ENCODE results near the gene CNTF.

Gene CNTF

DNA sequence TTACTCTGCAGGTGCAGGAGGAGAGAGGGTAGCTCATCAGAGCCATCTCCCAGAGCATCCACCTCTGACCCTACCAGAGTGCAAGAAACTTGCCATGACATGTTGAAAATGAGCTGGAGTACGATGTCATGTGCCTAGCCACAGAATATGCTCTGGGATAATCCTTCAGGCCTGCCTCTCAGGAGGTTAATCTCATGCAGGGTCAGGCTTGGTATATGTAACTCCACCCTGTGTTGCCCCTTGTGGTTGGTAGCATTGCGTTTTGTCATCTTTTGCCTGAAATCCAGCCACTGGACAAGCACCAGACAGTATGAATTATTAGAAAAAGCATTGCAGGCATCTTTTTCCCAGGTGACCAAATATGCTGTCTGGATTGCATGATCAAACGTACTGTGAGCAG is 36.2 kb downstream of the CNTF start:
- no peak overlapping the region for H3K4me3 ChIP-seq (replicated peaks; ENCODE audit: low read depth, low read length)
- TF ChIP-seq, protein P1, sequence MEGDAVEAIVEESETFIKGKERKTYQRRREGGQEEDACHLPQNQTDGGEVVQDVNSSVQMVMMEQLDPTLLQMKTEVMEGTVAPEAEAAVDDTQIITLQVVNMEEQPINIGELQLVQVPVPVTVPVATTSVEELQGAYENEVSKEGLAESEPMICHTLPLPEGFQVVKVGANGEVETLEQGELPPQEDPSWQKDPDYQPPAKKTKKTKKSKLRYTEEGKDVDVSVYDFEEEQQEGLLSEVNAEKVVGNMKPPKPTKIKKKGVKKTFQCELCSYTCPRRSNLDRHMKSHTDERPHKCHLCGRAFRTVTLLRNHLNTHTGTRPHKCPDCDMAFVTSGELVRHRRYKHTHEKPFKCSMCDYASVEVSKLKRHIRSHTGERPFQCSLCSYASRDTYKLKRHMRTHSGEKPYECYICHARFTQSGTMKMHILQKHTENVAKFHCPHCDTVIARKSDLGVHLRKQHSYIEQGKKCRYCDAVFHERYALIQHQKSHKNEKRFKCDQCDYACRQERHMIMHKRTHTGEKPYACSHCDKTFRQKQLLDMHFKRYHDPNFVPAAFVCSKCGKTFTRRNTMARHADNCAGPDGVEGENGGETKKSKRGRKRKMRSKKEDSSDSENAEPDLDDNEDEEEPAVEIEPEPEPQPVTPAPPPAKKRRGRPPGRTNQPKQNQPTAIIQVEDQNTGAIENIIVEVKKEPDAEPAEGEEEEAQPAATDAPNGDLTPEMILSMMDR (IDR thresholded peaks at IDR 0.05; ENCODE audit: low read depth, low read length, missing control alignments) = no peak
- DNase-seq (ENCODE audit: extremely low read depth, low read depth) = no peak

DNA sequence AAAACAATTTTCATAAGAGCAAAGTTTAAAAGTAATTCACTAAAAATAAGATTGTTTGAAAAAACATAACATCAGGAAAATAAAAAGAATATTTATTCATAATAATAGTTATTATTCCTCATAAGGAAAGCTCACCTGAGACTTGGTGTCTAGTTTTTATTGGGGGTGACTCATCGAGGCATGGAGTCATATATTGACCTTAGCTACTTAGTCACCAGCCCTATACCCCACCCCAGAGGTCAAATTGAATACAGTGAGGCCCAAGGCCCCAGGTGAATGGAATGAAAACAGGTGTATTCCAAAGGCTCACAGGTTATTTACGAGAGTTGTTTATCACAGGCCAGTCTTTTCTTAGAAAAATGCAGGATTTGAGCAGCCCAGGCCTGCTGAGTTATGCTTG is 36.9 kb downstream of the CNTF start:
- H3K4me3 ChIP-seq (replicated peaks; ENCODE audit: low read depth, low read length) = no peak overlapping the region
- no peak for DNase-seq (ENCODE audit: extremely low read depth, low read depth)
- TF ChIP-seq, protein P1 (IDR thresholded peaks at IDR 0.05; ENCODE audit: low read depth, low read length, missing control alignments) = no peak

DNA sequence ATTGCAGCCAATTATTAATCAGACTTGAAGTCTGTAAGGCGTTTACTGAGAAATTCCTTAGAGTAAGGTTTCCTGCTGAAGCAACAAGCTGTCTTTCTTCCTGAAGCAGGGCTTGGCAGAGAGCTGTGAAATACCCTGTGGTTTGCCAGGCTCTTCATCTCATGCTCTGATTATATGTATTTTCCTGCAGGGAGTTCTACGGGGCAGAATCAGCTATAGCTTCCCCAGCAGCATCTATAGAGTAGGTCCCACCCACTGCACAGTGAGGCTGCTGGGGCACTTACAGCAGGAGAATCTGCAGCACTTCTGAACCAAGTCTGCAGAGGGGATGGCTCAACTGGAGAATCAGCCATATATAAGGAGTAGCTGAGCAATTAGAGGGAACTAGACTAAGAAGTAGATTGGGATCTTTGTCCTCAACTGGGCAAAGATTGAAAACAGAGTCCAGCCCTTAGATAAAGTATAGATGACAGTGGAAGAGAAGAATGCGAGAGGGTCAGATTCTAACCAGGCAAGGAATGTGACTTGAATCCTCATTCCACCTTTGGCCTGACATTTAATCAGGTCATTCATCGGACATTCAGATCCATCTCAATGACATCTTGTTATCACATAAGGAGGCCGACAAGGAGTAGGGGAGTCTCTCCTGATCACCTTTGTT is 37.6 kb downstream of the CNTF start:
- DNase-seq (ENCODE audit: extremely low read depth, low read depth) = no peak
- TF ChIP-seq, protein P1 (IDR thresholded peaks at IDR 0.05; ENCODE audit: low read depth, low read length, missing control alignments) = no peak
- no peak overlapping the region for H3K4me3 ChIP-seq (replicated peaks; ENCODE audit: low read depth, low read length)

DNA sequence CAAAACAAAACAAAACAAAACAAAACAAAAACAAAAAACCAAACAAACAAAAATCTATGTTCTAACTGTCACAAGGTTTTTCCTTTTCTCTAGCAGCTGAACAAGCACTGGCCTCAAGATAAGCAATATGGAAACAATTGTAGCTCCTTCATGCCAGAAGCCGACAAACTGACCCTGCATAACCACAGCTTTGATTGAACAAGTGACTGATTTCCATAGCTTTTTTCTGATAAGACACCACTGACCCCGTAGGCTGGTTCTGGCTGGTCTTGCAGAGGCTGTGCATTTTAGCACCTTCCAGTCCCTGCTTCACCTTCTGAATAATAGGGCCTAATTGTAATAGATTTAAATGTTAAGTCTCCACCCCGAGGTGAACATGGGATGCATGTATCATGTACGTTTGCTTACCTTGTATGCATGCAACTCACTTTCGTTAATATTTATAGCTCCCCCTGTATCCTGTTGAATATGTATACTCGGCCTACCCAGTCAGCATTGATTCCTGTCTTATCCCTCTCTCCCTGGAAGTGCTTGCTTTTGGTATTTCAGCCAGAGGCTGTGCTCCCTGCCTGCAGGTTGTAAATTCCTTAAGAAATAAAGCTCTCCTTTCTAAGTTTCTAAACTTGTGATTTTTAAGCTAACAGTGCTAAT is 49.6 kb downstream of the CNTF start:
- H3K4me3 ChIP-seq (replicated peaks; ENCODE audit: low read depth, low read length) = no peak overlapping the region
- no peak for DNase-seq (ENCODE audit: extremely low read depth, low read depth)
- TF ChIP-seq, protein P1 (IDR thresholded peaks at IDR 0.05; ENCODE audit: low read depth, low read length, missing control alignments) = no peak

DNA sequence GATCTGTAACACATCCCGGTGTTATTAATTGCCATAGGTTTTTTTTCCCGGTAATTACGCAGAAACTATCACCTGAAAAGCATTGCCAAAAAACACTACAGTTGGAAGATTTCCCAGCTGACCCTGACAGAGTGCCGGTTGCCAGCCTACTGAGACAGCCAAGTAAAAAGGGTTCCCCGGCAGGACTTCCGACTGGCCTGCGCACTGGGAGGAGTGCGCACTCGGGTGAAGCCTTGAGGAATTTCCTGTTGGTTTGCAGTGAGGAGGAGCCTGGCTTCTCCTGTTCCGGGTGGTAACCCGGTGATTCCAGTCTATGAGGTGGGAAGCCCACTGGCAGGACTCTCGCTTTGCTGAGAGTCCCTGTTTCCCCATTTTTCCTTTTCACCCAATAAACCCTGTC is 52.1 kb downstream of the CNTF start:
- no peak overlapping the region for H3K4me3 ChIP-seq (replicated peaks; ENCODE audit: low read depth, low read length)
- TF ChIP-seq, protein P1 (IDR thresholded peaks at IDR 0.05; ENCODE audit: low read depth, low read length, missing control alignments) = no peak
- no peak for DNase-seq (ENCODE audit: extremely low read depth, low read depth)
